Cardiac muscle cell (in vitro differentiated cells and primary cell): ENCODE results near the gene TGM3. TPM values are rescaled to one million over a fixed set of nuclear protein-coding genes. Genes with fewer than 3 reads are reported as not detected.

Source experiments
- DNase-seq, 2 donors: peaks; one replicate each; pipeline versions ENCODE4 v3.0.0 to v3.0.0-alpha.2; 2010 to 2017; ENCODE audit warnings: low read depth in 1 of 2, low spot score in 1 of 2
- H3K27ac ChIP-seq: fragments of 200-600 bp; sonication (generic); 2 replicates; pipeline ENCODE4 v1.5.1; 2016
- H3K27me3 ChIP-seq: fragments of 200-600 bp; sonication (generic); 2 replicates; pipeline ENCODE4 v1.6.0; 2016; ENCODE audit warnings: control low read depth
- H3K36me3 ChIP-seq: fragments of 200-600 bp; sonication (generic); 2 replicates; pipeline ENCODE4 v1.5.1; 2016; ENCODE audit warnings: control low read depth
- H3K4me1 ChIP-seq: fragments of 200-600 bp; sonication (generic); 2 replicates; pipeline ENCODE4 v1.8.1; 2017; ENCODE audit warnings: low read depth, mild to moderate bottlenecking, mixed run types
- H3K4me3 ChIP-seq: fragments of 200-600 bp; sonication (generic); 2 replicates; pipeline ENCODE4 v1.5.1; 2016; ENCODE audit warnings: mild to moderate bottlenecking
- H3K9me3 ChIP-seq: fragments of 200-600 bp; sonication (generic); 2 replicates; pipeline ENCODE4 v1.5.1; 2017; ENCODE audit warnings: low read depth, mild to moderate bottlenecking, control low read depth
- polyA plus RNA-seq: library from polyadenylated mRNA; unstranded; fragments of >200 nt; fragmentation: Nextera tagmentation; extraction: Ambion mirVana; gene quantifications from 2 replicates; pipeline ENCODE4 v1.2.1, GENCODE V29; 2016
- total RNA-seq: library from RNA; depleted of rRNA; stranded (reverse); fragments of >200 nt; gene quantifications from 2 replicates; pipeline ENCODE4 v1.2.3, GENCODE V29; 2016
- TF ChIP-seq, protein P1 (sequence below): IDR thresholded peaks from 2 replicates; pipeline ENCODE4 v1.5.1; 2012; ENCODE audit warnings: low read depth, mild to moderate bottlenecking, low read length

Gene TGM3
- total and polyA plus RNA-seq, 2 experiments from 2014 or later, result not detected

DNA sequence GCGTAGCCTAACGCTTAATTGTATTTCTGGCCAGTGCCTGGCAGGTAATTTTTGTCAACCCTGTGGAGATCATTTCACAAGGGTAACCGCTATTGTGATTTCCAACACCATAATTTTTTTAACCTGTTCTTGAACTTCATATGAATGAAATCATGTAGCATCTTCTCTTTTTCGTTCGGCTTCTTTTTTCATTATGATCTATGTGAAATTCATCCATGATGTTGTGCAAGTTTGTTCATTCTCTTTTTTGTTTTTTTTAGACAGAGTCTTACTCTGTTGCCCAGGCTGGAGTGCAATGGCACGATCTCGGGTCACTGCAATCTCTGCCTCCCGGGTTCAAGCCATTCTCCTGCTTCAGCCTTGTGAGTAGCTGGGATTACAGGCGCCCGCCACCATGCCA lies 42.5 kb upstream of the TGM3 start:
- no peaks in the 10 kb centered on the region for H3K36me3 ChIP-seq
- TF ChIP-seq, protein P1, sequence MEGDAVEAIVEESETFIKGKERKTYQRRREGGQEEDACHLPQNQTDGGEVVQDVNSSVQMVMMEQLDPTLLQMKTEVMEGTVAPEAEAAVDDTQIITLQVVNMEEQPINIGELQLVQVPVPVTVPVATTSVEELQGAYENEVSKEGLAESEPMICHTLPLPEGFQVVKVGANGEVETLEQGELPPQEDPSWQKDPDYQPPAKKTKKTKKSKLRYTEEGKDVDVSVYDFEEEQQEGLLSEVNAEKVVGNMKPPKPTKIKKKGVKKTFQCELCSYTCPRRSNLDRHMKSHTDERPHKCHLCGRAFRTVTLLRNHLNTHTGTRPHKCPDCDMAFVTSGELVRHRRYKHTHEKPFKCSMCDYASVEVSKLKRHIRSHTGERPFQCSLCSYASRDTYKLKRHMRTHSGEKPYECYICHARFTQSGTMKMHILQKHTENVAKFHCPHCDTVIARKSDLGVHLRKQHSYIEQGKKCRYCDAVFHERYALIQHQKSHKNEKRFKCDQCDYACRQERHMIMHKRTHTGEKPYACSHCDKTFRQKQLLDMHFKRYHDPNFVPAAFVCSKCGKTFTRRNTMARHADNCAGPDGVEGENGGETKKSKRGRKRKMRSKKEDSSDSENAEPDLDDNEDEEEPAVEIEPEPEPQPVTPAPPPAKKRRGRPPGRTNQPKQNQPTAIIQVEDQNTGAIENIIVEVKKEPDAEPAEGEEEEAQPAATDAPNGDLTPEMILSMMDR, result no peak
- DNase-seq, result no peak
- no peaks in the 10 kb centered on the region for H3K9me3 ChIP-seq
- H3K4me3 ChIP-seq, result no peak overlapping the region
- no peaks in the 10 kb centered on the region for H3K27me3 ChIP-seq
- H3K4me1 ChIP-seq, result no peaks in the 10 kb centered on the region
- H3K27ac ChIP-seq, result no peak overlapping the region

DNA sequence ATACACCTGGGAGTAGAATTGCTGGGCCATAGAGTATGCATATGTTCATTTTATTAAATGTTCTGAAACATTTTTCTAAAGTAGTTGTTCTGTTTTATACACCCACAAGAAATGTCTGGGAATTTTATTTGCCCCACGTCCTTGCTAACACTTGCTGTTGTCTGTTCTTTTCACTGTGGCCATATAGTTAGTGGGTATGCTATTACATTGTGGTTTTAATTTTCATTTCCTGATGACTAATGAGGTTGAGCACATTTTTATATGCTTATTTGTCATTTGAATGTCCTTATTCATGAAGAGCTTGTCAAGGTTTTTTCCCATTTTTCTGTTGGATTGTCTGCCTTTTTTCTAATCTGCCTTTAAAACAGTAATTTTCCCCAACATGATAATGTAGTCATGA lies 41.5 kb upstream of the TGM3 start:
- H3K27ac ChIP-seq, result no peak overlapping the region
- DNase-seq, result no peak
- no peaks in the 10 kb centered on the region for H3K9me3 ChIP-seq
- TF ChIP-seq, protein P1, result no peak
- no peaks in the 10 kb centered on the region for H3K27me3 ChIP-seq
- H3K4me1 ChIP-seq, result no peaks in the 10 kb centered on the region
- H3K36me3 ChIP-seq, result no peaks in the 10 kb centered on the region
- no peak overlapping the region for H3K4me3 ChIP-seq

DNA sequence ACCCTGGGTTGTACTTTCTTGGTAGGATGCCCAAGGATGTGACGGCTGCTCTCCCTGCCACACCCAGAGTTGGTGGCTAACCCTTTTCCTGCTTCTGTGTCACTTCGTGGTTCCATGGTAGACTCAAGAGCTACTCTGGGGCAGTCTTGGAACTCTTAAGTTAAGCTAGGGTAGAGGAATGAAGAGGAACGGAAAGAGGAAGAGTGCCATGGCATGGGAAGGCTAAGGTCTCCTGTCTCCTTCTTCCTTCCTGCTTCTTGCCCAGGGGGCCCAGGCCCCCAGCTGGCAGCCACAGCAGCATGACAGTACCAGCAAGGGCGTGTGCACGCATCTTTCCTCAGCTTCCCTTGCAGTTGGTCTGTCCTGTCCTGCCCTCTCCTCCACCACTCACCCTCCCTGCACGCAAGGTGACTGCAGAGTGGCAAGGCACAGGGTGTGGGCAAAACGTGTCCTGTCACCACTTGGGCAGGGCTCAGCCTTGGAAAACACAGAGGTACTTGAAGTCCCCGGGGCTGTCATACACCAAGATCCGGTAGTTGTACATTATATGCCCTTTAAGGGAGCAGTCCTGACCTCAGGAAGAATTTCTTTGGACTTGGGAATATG lies 39.8 kb upstream of the TGM3 start:
- no peak overlapping the region for H3K4me3 ChIP-seq
- no peaks in the 10 kb centered on the region for H3K9me3 ChIP-seq
- TF ChIP-seq, protein P1, result no peak
- H3K27me3 ChIP-seq, result no peaks in the 10 kb centered on the region
- no peak for DNase-seq
- H3K4me1 ChIP-seq, result no peaks in the 10 kb centered on the region
- H3K36me3 ChIP-seq, result no peaks in the 10 kb centered on the region
- no peak overlapping the region for H3K27ac ChIP-seq

DNA sequence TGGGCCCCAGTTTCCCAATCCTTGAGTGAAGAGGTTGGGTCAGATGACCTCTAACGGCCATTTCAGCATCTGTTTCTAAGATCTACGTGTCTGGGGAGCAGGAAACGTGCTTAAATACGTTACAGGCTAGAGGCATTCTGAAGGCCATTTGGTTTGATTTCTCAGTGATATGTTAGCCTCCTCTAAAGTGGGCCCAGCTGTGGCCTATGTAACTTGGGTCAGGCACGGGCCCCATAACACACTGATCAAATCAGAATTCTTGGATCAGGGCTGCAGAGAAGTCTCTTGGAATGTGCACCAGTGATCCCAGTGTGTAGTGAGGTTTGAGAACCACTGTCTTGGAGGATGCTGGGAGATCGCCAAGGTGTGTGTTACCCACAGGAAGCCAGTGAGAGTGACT lies 36.1 kb upstream of the TGM3 start:
- H3K9me3 ChIP-seq, result no peaks in the 10 kb centered on the region
- no peak overlapping the region for H3K4me3 ChIP-seq
- H3K27me3 ChIP-seq, result no peaks in the 10 kb centered on the region
- H3K36me3 ChIP-seq, result no peaks in the 10 kb centered on the region
- H3K27ac ChIP-seq, result no peak overlapping the region
- DNase-seq, result no peak
- TF ChIP-seq, protein P1, result no peak
- peaks cover 5% of the 10 kb centered on the region for H3K4me1 ChIP-seq

DNA sequence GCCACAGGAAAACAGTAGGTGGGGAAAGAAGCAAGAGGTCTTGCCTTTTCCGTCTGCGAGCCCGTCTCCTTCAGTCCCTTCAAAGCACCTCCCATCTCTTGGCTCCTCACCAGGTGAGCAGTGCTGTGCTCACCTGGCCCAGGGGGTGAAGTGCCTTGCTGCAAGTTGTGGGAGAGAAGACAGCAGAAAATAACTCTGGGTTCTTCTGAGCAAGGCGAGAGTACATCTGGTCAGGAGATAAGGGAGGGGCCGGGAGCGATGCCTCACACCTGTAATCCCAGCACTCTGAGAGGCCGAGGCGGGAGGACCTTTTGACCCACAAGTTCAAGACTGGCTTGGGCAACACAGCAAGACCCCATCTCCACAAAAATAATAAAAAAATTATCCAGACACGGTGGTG lies 35.6 kb upstream of the TGM3 start:
- Histone ChIP-seq H3K27ac (no peak overlapping the region), H3K36me3 (no peaks in the 10 kb centered on the region), H3K4me1 (peaks cover 10% of the 10 kb centered on the region), H3K4me3 (no peak overlapping the region), H3K9me3 (no peaks in the 10 kb centered on the region), H3K27me3 (no peaks in the 10 kb centered on the region)
- no peak for DNase-seq
- TF ChIP-seq, protein P1, result no peak
